OCI-LY3 (cell line): ENCODE data around the gene IGFN1.

Source experiments
- H2AFZ ChIP-seq: fragments of 200-600, 300-600 bp; shearing (Covaris generic); 2 replicates; pipeline ENCODE4 v1.6.0; 2014; ENCODE audit warnings: antibody characterized with exemption, low read depth, low read length
- H3K27ac ChIP-seq: fragments of 200-600, 300-600 bp; sonication (generic); 2 replicates; pipeline ENCODE4 v1.5.1; 2014; ENCODE audit warnings: mild to moderate bottlenecking, low read length, moderate library complexity, mixed read lengths
- H3K27me3 ChIP-seq: fragments of 200-600, 300-600 bp; sonication (generic); 2 replicates; pipeline ENCODE4 v1.6.1; 2014; ENCODE audit warnings: low read depth, low read length, mixed read lengths
- H3K36me3 ChIP-seq: fragments of 200-600, 300-600 bp; sonication (generic); replicated peaks from 2 replicates; pipeline ENCODE3; 2014; ENCODE audit warnings: low read depth, low read length, mixed read lengths
- H3K4me1 ChIP-seq: fragments of 300-600, 200-600 bp; sonication (generic); 2 replicates; pipeline ENCODE4 v1.6.1; 2014; ENCODE audit warnings: low read length, mixed read lengths
- H3K4me2 ChIP-seq: fragments of 200-600, 300-600 bp; sonication (generic); 2 replicates; pipeline ENCODE4 v1.6.1; 2014; ENCODE audit warnings: low read length, mixed read lengths
- H3K4me3 ChIP-seq: fragments of 300-600, 200-600 bp; sonication (generic); 2 replicates; pipeline ENCODE4 v1.5.1; 2014; ENCODE audit warnings: antibody characterized with exemption, mild to moderate bottlenecking, low read length, moderate library complexity
- H3K79me2 ChIP-seq: fragments of 300-600, 200-600 bp; shearing (Covaris generic); 2 replicates; pipeline ENCODE4 v1.6.1; 2014; ENCODE audit warnings: mild to moderate bottlenecking, low read length, mixed read lengths
- H3K9ac ChIP-seq: fragments of 300-600, 200-600 bp; shearing (Covaris generic); 2 replicates; pipeline ENCODE4 v1.6.0; 2014; ENCODE audit warnings: mild to moderate bottlenecking, low read length, moderate library complexity
- H3K9me3 ChIP-seq: fragments of 200-600, 300-600 bp; shearing (Covaris generic); 2 replicates; pipeline ENCODE4 v1.6.1; 2014; ENCODE audit warnings: low read length, mixed read lengths; ENCODE audit not compliant: insufficient read depth
- H4K20me1 ChIP-seq: fragments of 200-600, 300-600 bp; sonication (generic); 2 replicates; pipeline ENCODE4 v1.6.1; 2016; ENCODE audit warnings: low read length, mixed read lengths; ENCODE audit not compliant: insufficient read depth
- CTCF ChIP-seq: fragments of 200-600, 300-600 bp; sonication (generic); IDR thresholded peaks from 2 replicates; pipeline ENCODE4 v1.5.1; 2014; ENCODE audit warnings: antibody characterized with exemption, low read length, low read depth
- EZH2phosphoT487 ChIP-seq: fragments of 200-600 bp; shearing (Covaris generic); IDR thresholded peaks from 2 replicates; pipeline ENCODE4 v1.6.1; 2018; ENCODE audit warnings: antibody characterized with exemption, mixed run types, low read depth

Gene IGFN1

GRCh38 chr1:201258763-201259230 lies 68.2 kb downstream of the IGFN1 start:
- no peaks in the 10 kb centered on the region for H4K20me1 ChIP-seq
- no peaks in the 10 kb centered on the region for H3K36me3 ChIP-seq
- no peaks in the 10 kb centered on the region for H3K9me3 ChIP-seq
- no peak overlapping the region for H2AFZ ChIP-seq
- H3K4me2 ChIP-seq, result no peak overlapping the region
- H3K9ac ChIP-seq, result no peak overlapping the region
- no peak overlapping the region for H3K27ac ChIP-seq
- H3K27me3 ChIP-seq, result no peaks in the 10 kb centered on the region
- H3K79me2 ChIP-seq, result no peaks in the 10 kb centered on the region
- TF ChIP-seq EZH2phosphoT487 (no peak), CTCF (no peak)
- H3K4me3 ChIP-seq, result no peak overlapping the region
- H3K4me1 ChIP-seq, result no peaks in the 10 kb centered on the region

- no peaks in the 10 kb centered on the region for H3K4me1 ChIP-seq
- H2AFZ ChIP-seq, result no peak overlapping the region
- H3K27ac ChIP-seq, result no peak overlapping the region
- H3K4me3 ChIP-seq, result no peak overlapping the region
- H3K9me3 ChIP-seq, result no peaks in the 10 kb centered on the region
- H3K4me2 ChIP-seq, result no peak overlapping the region
- H3K79me2 ChIP-seq, result no peaks in the 10 kb centered on the region
- peaks cover 5% of the 10 kb centered on the region; the same call in 1 of the 2 replicates for H3K27me3 ChIP-seq
- TF ChIP-seq CTCF (no peak), EZH2phosphoT487 (no peak)
- no peaks in the 10 kb centered on the region for H4K20me1 ChIP-seq
- H3K9ac ChIP-seq, result no peak overlapping the region
- H3K36me3 ChIP-seq, result no peaks in the 10 kb centered on the region
These were observed 69.0 kb downstream of the IGFN1 start for GRCh38 chr1:201259476-201260235.

- H3K4me2 ChIP-seq, result no peak overlapping the region
- H3K4me3 ChIP-seq, result no peak overlapping the region
- H3K9me3 ChIP-seq, result no peaks in the 10 kb centered on the region
- peaks cover 10% of the 10 kb centered on the region for H3K27me3 ChIP-seq
- no peaks in the 10 kb centered on the region for H3K4me1 ChIP-seq
- H4K20me1 ChIP-seq, result no peaks in the 10 kb centered on the region
- no peak overlapping the region for H3K9ac ChIP-seq
- no peaks in the 10 kb centered on the region for H3K79me2 ChIP-seq
- H3K27ac ChIP-seq, result no peak overlapping the region
- TF ChIP-seq EZH2phosphoT487, result no peak
- no peak for TF ChIP-seq CTCF
- no peaks in the 10 kb centered on the region for H3K36me3 ChIP-seq
- H2AFZ ChIP-seq, result no peak overlapping the region
These were observed 69.6 kb downstream of the IGFN1 start for GRCh38 chr1:201260236-201260590.

- H3K4me3 ChIP-seq, result no peak overlapping the region
- H3K9ac ChIP-seq, result no peak overlapping the region
- H3K4me2 ChIP-seq, result no peak overlapping the region
- no peak overlapping the region for H3K27ac ChIP-seq
- H2AFZ ChIP-seq, result no peak overlapping the region
- TF ChIP-seq CTCF (no peak), EZH2phosphoT487 (no peak)
- no peaks in the 10 kb centered on the region for H3K9me3 ChIP-seq
- H4K20me1 ChIP-seq, result no peaks in the 10 kb centered on the region
- peaks cover 16% of the 10 kb centered on the region for H3K27me3 ChIP-seq
- no peaks in the 10 kb centered on the region for H3K4me1 ChIP-seq
- no peaks in the 10 kb centered on the region for H3K36me3 ChIP-seq
- no peaks in the 10 kb centered on the region for H3K79me2 ChIP-seq
These were observed 70.2 kb downstream of the IGFN1 start for GRCh38 chr1:201260648-201261311.
